Neural cell (in vitro differentiated cells): ENCODE data around the gene TENT4B. TPM values are rescaled to one million over a fixed set of nuclear protein-coding genes. Genes with fewer than 3 reads are reported as not detected.

Experiments used
- H2AFZ ChIP-seq: fragments of 200-600, 300-800 bp; sonication (generic), shearing (Covaris generic); 2 replicates; pipeline ENCODE4 v1.6.0; 2014; ENCODE audit warnings: low read depth, mild to moderate bottlenecking, antibody characterized with exemption, low read length, moderate library complexity
- H3F3A ChIP-seq: fragments of 200-600 bp; shearing (Covaris generic); 2 replicates; pipeline ENCODE4 v1.6.1; 2016; ENCODE audit warnings: mild to moderate bottlenecking, moderate library complexity, mixed read lengths, antibody characterized with exemption, low read length; ENCODE audit not compliant: insufficient read depth, poor library complexity, severe bottlenecking
- H3K27ac ChIP-seq: fragments of 200-600, 300-800 bp; sonication (generic), shearing (Covaris generic); 2 replicates; pipeline ENCODE4 v1.5.1; 2014; ENCODE audit warnings: mild to moderate bottlenecking, low read length, moderate library complexity
- H3K27me3 ChIP-seq: fragments of 300-800, 200-600 bp; sonication (generic), shearing (Covaris generic); 2 replicates; pipeline ENCODE4 v1.6.0; 2014; ENCODE audit warnings: mild to moderate bottlenecking, low read depth, low read length, moderate library complexity; ENCODE audit not compliant: insufficient read depth
- H3K36me3 ChIP-seq: fragments of 300-800, 200-600 bp; sonication (generic), shearing (Covaris generic); 2 replicates; pipeline ENCODE4 v1.5.1; 2014; ENCODE audit warnings: mild to moderate bottlenecking, antibody characterized with exemption, low read length, moderate library complexity; ENCODE audit not compliant: insufficient read depth
- H3K4me2 ChIP-seq: fragments of 300-800, 200-600 bp; sonication (generic), shearing (Covaris generic); 2 replicates; pipeline ENCODE4 v1.6.0; 2014; ENCODE audit warnings: mild to moderate bottlenecking, low read length
- H3K4me3 ChIP-seq: fragments of 300-800, 200-600 bp; sonication (generic), shearing (Covaris generic); 2 replicates; pipeline ENCODE4 v1.5.1; 2014; ENCODE audit warnings: mild to moderate bottlenecking, low read length, moderate library complexity
- H3K79me2 ChIP-seq: fragments of 200-600 bp; shearing (Covaris generic); replicated peaks from 2 replicates; pipeline ENCODE4 v1.6.0; 2014; ENCODE audit warnings: mild to moderate bottlenecking, low read length, moderate library complexity; ENCODE audit not compliant: insufficient read depth
- H3K9ac ChIP-seq: fragments of 300-800, 200-600 bp; sonication (generic), shearing (Covaris generic); 2 replicates; pipeline ENCODE4 v1.6.1; 2016; ENCODE audit warnings: mild to moderate bottlenecking, low read length, mixed read lengths
- H3K9me2 ChIP-seq: fragments of 200-600 bp; shearing (Covaris generic); 2 replicates; pipeline ENCODE4 v1.6.1; 2016; ENCODE audit warnings: mild to moderate bottlenecking, low read length, mixed read lengths; ENCODE audit not compliant: insufficient read depth
- H3K9me3 ChIP-seq: fragments of 200-600, 300-800 bp; sonication (generic), shearing (Covaris generic); 2 replicates; pipeline ENCODE4 v1.6.1; 2016; ENCODE audit warnings: mild to moderate bottlenecking, mixed run types, low read length, moderate library complexity, mixed read lengths
- H4K20me1 ChIP-seq: fragments of 200-600 bp; shearing (Covaris generic); 2 replicates; pipeline ENCODE4 v1.6.1; 2016; ENCODE audit warnings: mild to moderate bottlenecking, mixed run types; ENCODE audit not compliant: insufficient read depth
- EP300 ChIP-seq: fragments of 450-650 bp; conservative IDR thresholded peaks from 2 replicates; pipeline ENCODE4 v1.6.1; 2014; ENCODE audit warnings: antibody characterized with exemption, mild to moderate bottlenecking, moderate library complexity; ENCODE audit not compliant: poor library complexity, severe bottlenecking
- EZH2 ChIP-seq: fragments of 200-600, 300-800 bp; shearing (Covaris generic), sonication (generic); IDR thresholded peaks from 2 replicates; pipeline ENCODE4 v1.6.1; 2014; ENCODE audit warnings: antibody characterized with exemption, low read length, borderline replicate concordance, mild to moderate bottlenecking; ENCODE audit not compliant: insufficient read depth, poor library complexity, severe bottlenecking
- MXI1 ChIP-seq: fragments of 450-650 bp; conservative IDR thresholded peaks from 2 replicates; pipeline ENCODE4 v1.6.1; 2014; ENCODE audit warnings: antibody characterized with exemption, mild to moderate bottlenecking; ENCODE audit not compliant: poor library complexity, severe bottlenecking
- POLR2AphosphoS5 ChIP-seq: IDR thresholded peaks from 2 replicates; pipeline ENCODE4 v1.6.1; 2012
- RAD21 ChIP-seq: fragments of 450-650 bp; conservative IDR thresholded peaks from 2 replicates; pipeline ENCODE4 v1.6.1; 2014; ENCODE audit warnings: antibody characterized with exemption, mild to moderate bottlenecking, moderate library complexity
- SMC3 ChIP-seq: fragments of 450-650 bp; conservative IDR thresholded peaks from 2 replicates; pipeline ENCODE4 v1.6.1; 2014; ENCODE audit warnings: antibody characterized with exemption, mild to moderate bottlenecking, moderate library complexity; ENCODE audit not compliant: poor library complexity
- TAF1 ChIP-seq: IDR thresholded peaks from 2 replicates; pipeline ENCODE4 v1.6.1; 2012; ENCODE audit warnings: low read depth
- polyA plus RNA-seq: library from polyadenylated mRNA; depleted of rRNA; stranded (reverse); fragments of >200 nt; gene quantifications from 2 replicates; pipeline ENCODE4 v1.2.3, GENCODE V29; 2014
- TF ChIP-seq, protein P1 (sequence below): fragments of 450-650 bp; IDR thresholded peaks from 2 replicates; pipeline ENCODE4 v1.5.1; 2014; ENCODE audit warnings: antibody characterized with exemption, mild to moderate bottlenecking, moderate library complexity; ENCODE audit not compliant: poor library complexity, severe bottlenecking
- TF ChIP-seq, protein P2 (sequence below): IDR thresholded peaks from 2 replicates; pipeline ENCODE4 v1.6.1; 2012; ENCODE audit warnings: borderline replicate concordance

Gene TENT4B
- polyA plus RNA-seq, 1 donor from 2014 or later = 16.9 TPM

DNA sequence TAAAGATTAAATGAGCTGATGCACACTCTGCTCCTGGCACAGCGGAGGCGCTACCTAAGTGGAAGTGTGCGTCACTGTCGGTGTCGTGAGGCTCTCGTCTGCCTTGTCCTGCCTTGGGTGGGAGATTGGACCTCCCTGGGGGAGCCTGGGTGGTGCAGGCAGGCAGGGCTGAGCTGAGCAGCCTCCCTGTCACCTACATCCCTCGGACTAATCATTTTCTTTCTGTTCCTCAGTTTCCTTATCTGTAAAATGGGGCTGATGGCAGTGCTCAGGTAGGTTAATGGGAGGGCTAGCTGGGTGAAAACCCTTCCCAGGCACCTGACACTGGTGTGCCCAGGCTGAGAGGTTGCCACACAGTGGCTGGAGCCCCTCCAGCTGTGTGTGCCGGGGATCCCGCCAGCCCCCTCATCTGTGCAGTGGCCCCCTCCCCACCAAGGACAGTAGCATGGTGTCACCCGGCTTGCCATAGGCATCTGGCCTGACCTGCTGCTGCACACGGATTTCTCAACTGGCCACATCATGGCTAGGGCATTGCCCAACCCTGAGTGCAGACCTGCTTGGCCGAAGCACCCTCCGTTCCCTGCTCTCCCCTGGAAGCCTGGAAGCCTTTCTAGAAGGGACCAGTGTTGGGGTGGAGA lies 117.5 kb downstream of the TENT4B start:
- H4K20me1 ChIP-seq = no peaks in the 10 kb centered on the region

DNA sequence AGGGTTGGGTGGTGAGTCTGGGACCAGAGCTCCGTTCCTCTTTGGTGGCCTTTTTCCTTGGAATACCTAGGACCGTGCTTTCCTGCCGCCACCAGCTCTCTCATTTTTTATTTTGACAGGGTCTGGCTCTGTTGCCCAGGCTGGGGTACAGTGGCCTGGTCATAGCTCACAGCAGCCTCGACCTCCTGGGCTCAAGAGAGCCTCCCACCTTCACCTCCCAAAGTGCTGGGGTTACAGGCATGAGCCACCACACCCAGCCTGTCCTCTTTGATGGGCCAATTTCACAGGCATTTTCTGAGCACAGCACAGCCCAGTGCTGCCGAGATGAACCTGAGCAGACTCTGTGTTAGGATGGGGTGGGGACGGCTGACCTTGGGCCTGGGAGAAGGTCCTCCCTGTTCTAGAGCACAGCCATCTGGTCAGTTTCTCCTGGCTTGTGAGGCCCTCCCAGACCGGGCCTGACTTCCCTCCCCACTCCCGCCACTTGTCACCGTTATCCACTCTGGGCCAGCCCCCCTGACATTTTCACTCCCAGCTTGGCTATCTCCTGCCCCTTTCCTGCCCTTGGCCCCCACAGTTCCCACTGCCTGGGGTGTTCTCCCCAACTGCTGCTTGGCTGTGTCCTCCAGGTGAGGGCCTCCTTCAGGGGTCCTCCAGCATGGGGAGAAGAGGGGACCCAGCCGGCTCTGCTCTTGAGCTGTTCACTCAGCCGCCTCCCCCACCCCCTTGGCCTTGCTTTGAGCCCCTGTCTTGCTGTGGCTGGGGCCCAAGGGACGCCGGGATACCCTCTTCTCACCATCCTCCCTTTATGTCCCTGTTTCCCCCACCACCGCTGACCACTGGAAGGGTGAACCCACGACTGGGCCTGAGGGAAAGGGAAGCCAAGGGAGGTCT lies 118.3 kb downstream of the TENT4B start:
- H3K9ac ChIP-seq = no peak overlapping the region
- H3K27ac ChIP-seq = no peak overlapping the region
- no peaks in the 10 kb centered on the region for H3K79me2 ChIP-seq
- no peaks in the 10 kb centered on the region for H3F3A ChIP-seq
- H2AFZ ChIP-seq = no peak overlapping the region
- no peaks in the 10 kb centered on the region for H4K20me1 ChIP-seq
- no peaks in the 10 kb centered on the region for H3K9me2 ChIP-seq
- H3K4me2 ChIP-seq = no peak overlapping the region
- H3K36me3 ChIP-seq = no peaks in the 10 kb centered on the region
- H3K4me3 ChIP-seq = no peak overlapping the region
- H3K9me3 ChIP-seq = no peaks in the 10 kb centered on the region
- H3K27me3 ChIP-seq = no peaks in the 10 kb centered on the region
- TF ChIP-seq EP300 = no peak
- TF ChIP-seq RAD21 = no peak
- no peak for TF ChIP-seq MXI1
- TF ChIP-seq, protein P1, sequence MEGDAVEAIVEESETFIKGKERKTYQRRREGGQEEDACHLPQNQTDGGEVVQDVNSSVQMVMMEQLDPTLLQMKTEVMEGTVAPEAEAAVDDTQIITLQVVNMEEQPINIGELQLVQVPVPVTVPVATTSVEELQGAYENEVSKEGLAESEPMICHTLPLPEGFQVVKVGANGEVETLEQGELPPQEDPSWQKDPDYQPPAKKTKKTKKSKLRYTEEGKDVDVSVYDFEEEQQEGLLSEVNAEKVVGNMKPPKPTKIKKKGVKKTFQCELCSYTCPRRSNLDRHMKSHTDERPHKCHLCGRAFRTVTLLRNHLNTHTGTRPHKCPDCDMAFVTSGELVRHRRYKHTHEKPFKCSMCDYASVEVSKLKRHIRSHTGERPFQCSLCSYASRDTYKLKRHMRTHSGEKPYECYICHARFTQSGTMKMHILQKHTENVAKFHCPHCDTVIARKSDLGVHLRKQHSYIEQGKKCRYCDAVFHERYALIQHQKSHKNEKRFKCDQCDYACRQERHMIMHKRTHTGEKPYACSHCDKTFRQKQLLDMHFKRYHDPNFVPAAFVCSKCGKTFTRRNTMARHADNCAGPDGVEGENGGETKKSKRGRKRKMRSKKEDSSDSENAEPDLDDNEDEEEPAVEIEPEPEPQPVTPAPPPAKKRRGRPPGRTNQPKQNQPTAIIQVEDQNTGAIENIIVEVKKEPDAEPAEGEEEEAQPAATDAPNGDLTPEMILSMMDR = no peak
- TF ChIP-seq, protein P2, sequence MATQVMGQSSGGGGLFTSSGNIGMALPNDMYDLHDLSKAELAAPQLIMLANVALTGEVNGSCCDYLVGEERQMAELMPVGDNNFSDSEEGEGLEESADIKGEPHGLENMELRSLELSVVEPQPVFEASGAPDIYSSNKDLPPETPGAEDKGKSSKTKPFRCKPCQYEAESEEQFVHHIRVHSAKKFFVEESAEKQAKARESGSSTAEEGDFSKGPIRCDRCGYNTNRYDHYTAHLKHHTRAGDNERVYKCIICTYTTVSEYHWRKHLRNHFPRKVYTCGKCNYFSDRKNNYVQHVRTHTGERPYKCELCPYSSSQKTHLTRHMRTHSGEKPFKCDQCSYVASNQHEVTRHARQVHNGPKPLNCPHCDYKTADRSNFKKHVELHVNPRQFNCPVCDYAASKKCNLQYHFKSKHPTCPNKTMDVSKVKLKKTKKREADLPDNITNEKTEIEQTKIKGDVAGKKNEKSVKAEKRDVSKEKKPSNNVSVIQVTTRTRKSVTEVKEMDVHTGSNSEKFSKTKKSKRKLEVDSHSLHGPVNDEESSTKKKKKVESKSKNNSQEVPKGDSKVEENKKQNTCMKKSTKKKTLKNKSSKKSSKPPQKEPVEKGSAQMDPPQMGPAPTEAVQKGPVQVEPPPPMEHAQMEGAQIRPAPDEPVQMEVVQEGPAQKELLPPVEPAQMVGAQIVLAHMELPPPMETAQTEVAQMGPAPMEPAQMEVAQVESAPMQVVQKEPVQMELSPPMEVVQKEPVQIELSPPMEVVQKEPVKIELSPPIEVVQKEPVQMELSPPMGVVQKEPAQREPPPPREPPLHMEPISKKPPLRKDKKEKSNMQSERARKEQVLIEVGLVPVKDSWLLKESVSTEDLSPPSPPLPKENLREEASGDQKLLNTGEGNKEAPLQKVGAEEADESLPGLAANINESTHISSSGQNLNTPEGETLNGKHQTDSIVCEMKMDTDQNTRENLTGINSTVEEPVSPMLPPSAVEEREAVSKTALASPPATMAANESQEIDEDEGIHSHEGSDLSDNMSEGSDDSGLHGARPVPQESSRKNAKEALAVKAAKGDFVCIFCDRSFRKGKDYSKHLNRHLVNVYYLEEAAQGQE = no peak
- no peak for TF ChIP-seq TAF1
- no peak for TF ChIP-seq POLR2AphosphoS5
- TF ChIP-seq SMC3 = no peak

More for the DNA sequence above, 117.5 kb downstream of the TENT4B start:
- Histone ChIP-seq H3K4me2 (no peak overlapping the region), H3F3A (no peaks in the 10 kb centered on the region), H3K27ac (no peak overlapping the region), H3K9ac (no peak overlapping the region), H3K9me2 (no peaks in the 10 kb centered on the region), H2AFZ (no peak overlapping the region), H3K79me2 (no peaks in the 10 kb centered on the region), H3K27me3 (no peaks in the 10 kb centered on the region), H3K9me3 (no peaks in the 10 kb centered on the region), H3K4me3 (no peak overlapping the region), H3K36me3 (no peaks in the 10 kb centered on the region)
- TF ChIP-seq SMC3 (no peak), TAF1 (no peak), EP300 (no peak), RAD21 (no peak), POLR2AphosphoS5 (no peak), MXI1 (no peak), EZH2 (no peak)
- TF ChIP-seq, protein P1 = no peak
- TF ChIP-seq, protein P2 = no peak
